CD4-positive, CD25-positive, alpha-beta regulatory T cell (primary cell): ENCODE measurements around the gene CYRIA. TPM values are rescaled to one million over a fixed set of nuclear protein-coding genes. Genes with fewer than 3 reads are reported as not detected.

Experiments used
- ATAC-seq, 2 donors: fragments of 150-1000 bp; cut with Tn5 transposase; one replicate each; pipeline ENCODE4 v1.10.0; 2021; ENCODE audit warnings: low read depth in 2 of 2, moderate number of reproducible peaks in 2 of 2, moderate library complexity in 1 of 2
- DNase-seq, 3 donors: peaks; one replicate each; pipeline versions ENCODE4 v3.0.0 to v3.0.0-alpha.2; 2012 to 2022; ENCODE audit warnings: mixed read lengths in 1 of 3
- H3K27ac ChIP-seq: one replicate; pipeline ENCODE4 v1.7.0; 2013; ENCODE audit warnings: mild to moderate bottlenecking, low read length; ENCODE audit not compliant: insufficient read depth, poor library complexity, severe bottlenecking
- H3K27me3 ChIP-seq: one replicate; pipeline ENCODE4 v1.7.0; 2013; ENCODE audit warnings: low read length; ENCODE audit not compliant: control insufficient read depth, insufficient read depth
- H3K36me3 ChIP-seq: one replicate; pipeline ENCODE4 v1.7.0; 2013; ENCODE audit warnings: mild to moderate bottlenecking, low read length, moderate library complexity; ENCODE audit not compliant: control insufficient read depth, insufficient read depth
- H3K4me1 ChIP-seq: 2 replicates; pipeline ENCODE4 v1.7.0; 2013; ENCODE audit warnings: mild to moderate bottlenecking, low read length; ENCODE audit not compliant: insufficient read depth, control insufficient read depth, poor library complexity, severe bottlenecking
- H3K4me3 ChIP-seq: one replicate; pipeline ENCODE4 v1.7.0; 2013; ENCODE audit warnings: low read depth, mild to moderate bottlenecking, low read length, moderate library complexity
- H3K9me3 ChIP-seq, 2 experiments: 1 replicate in 1 of 2; 2 replicates in 1 of 2; pipeline ENCODE4 v1.7.0; 2013; ENCODE audit warnings: low read length in 2 of 2, mild to moderate bottlenecking in 1 of 2, moderate library complexity in 1 of 2; ENCODE audit not compliant: control insufficient read depth in 2 of 2
- H3K27ac Mint-ChIP-seq, 3 donors: one replicate each; pipeline ENCODE4 v1.8.0; 2020 to 2022; ENCODE audit warnings: mild to moderate bottlenecking in 3 of 3, mixed read lengths in 3 of 3, moderate library complexity in 2 of 3
- H3K27me3 Mint-ChIP-seq: one replicate; pipeline ENCODE4 v1.8.0; 2022; ENCODE audit warnings: mild to moderate bottlenecking, mixed read lengths
- H3K36me3 Mint-ChIP-seq: one replicate; pipeline ENCODE4 v1.8.0; 2020; ENCODE audit warnings: mixed read lengths
- H3K4me1 Mint-ChIP-seq, 4 donors: one replicate each; pipeline ENCODE4 v1.8.0; 2020 to 2022; ENCODE audit warnings: mixed read lengths in 4 of 4, mild to moderate bottlenecking in 1 of 4
- H3K4me3 Mint-ChIP-seq, 4 donors: one replicate each; pipeline ENCODE4 v1.8.0; 2020 to 2022; ENCODE audit warnings: mild to moderate bottlenecking in 4 of 4, mixed read lengths in 4 of 4, moderate library complexity in 3 of 4
- H3K9me3 Mint-ChIP-seq, 7 donors: one replicate each; pipeline ENCODE4 v1.8.0; 2020 to 2022; ENCODE audit warnings: mixed read lengths in 7 of 7, mild to moderate bottlenecking in 3 of 7, moderate library complexity in 2 of 7
- polyA plus RNA-seq, 4 donors: library from polyadenylated mRNA; unstranded; fragments of 300-500 nt; fragmentation: Illumina TruSeq; gene quantifications; one replicate each; pipeline ENCODE4 v1.2.3, GENCODE V29; 2021
- total RNA-seq: library from RNA; stranded (reverse); gene quantifications from one replicate; pipeline ENCODE4 v1.2.3, GENCODE V29; 2022

The CYRIA gene
- total and polyA plus RNA-seq, 5 donors from 2014 or later = 0.25 TPM; not detected in 4

DNA sequence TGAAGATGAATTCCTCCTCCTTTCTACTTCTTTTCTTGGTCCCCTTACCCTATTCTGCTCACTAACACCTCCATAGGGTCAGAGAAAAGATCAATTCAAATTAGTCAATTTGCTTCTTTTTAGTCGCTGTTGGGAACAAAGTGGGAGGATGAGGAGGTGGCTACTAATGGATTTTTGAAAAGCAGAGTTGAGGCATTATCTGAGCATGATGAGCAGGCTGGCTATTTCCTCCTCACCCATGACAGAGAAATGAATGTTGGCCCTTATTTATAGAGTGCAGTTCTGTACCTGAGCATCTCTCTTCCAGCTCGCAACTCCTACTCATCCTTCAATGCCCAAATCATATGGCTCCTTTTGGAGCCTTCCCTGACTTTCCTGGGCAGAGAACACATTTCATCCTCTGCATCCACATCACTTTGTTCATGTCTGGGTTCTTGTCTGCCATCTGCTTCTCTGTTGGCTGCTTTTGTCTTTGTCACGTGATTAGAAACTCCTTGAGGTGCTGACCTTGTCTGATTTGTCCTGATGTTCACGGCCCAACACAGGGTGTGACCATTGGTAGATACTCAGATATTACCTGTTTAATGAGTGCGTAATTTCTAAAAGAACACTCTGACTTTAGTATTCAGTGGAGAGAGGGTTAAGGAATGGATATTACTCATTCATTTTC, 45.9 kb downstream of the CYRIA start:
- Histone ChIP-seq H3K9me3 (no peaks in the 10 kb centered on the region), H3K27ac (no peak overlapping the region), H3K27me3 (no peaks in the 10 kb centered on the region), H3K4me3 (no peak overlapping the region), H3K36me3 (no peaks in the 10 kb centered on the region), H3K4me1 (no peaks in the 10 kb centered on the region)
- H3K4me1 Mint-ChIP-seq = peaks cover 0 to 18% (median 1%) of the 10 kb centered on the region in 4 donors
- no peak overlapping the region for H3K4me3 Mint-ChIP-seq
- no peak overlapping the region for H3K27ac Mint-ChIP-seq
- DNase-seq = no peak
- H3K9me3 Mint-ChIP-seq = peaks cover 0 to 2% (median 0%) of the 10 kb centered on the region in 7 donors
- peaks cover 8% of the 10 kb centered on the region for H3K27me3 Mint-ChIP-seq
- no peaks in the 10 kb centered on the region for H3K36me3 Mint-ChIP-seq
- ATAC-seq = no peak

- Mint-ChIP-seq H3K36me3 (no peaks in the 10 kb centered on the region), H3K4me1 (peaks cover 0 to 3% (median 0%) of the 10 kb centered on the region in 4 donors), H3K27ac (no peak overlapping the region), H3K4me3 (no peak overlapping the region), H3K27me3 (peaks cover 8% of the 10 kb centered on the region), H3K9me3 (no peaks in the 10 kb centered on the region)
- H3K27ac ChIP-seq = no peak overlapping the region
- DNase-seq (no peak), ATAC-seq (no peak)
- no peaks in the 10 kb centered on the region for H3K27me3 ChIP-seq
- no peaks in the 10 kb centered on the region for H3K4me1 ChIP-seq
- H3K9me3 ChIP-seq = no peaks in the 10 kb centered on the region
- no peaks in the 10 kb centered on the region for H3K36me3 ChIP-seq
- H3K4me3 ChIP-seq = no peak overlapping the region
These were observed 48.1 kb downstream of the CYRIA start for GRCh38 chr2:16617282-16618266.
